Caco-2 (cell line): ENCODE results near the gene KIFBP. TPM values are rescaled to one million over a fixed set of nuclear protein-coding genes. Genes with fewer than 3 reads are reported as not detected.

Experiments
- BruUV-seq: library from RNA; stranded (reverse); fragments of 400-500 nt; replicated peaks from 2 replicates; lab custom pipeline; 2021; lab: Mats Ljungman, UMichigan
- CTCF ChIA-PET: fragments of 300-600 bp; sonication (Branson Sonifier 250); formaldehyde crosslinking; loops from one replicate; lab custom pipeline; 2022; ENCODE audit warnings: antibody characterized with exemption; lab: Charles Lee
- POLR2A ChIA-PET: fragments of 300-600 bp; sonication (Branson Sonifier 250); formaldehyde crosslinking; loops from one replicate; lab custom pipeline; 2022; ENCODE audit warnings: antibody characterized with exemption; lab: Charles Lee
- DNase-seq, 2 experiments: peaks; one replicate each; pipeline versions ENCODE4 v3.0.0 to v3.0.0-alpha.2; 2020 to 2022
- H3K27me3 ChIP-seq: replicated peaks from 2 replicates; pipeline ENCODE4 v1.6.0; 2011; ENCODE audit warnings: low read length; ENCODE audit not compliant: control insufficient read depth, insufficient read depth
- H3K36me3 ChIP-seq: 2 replicates; pipeline ENCODE4 v1.5.1; 2011; ENCODE audit warnings: low read length; ENCODE audit not compliant: control insufficient read depth, insufficient read depth
- H3K4me1 ChIP-seq: fragments of 250-450 bp; sonication (Bioruptor Pico); 2 replicates; pipeline ENCODE4 v1.5.1; 2020; ENCODE audit warnings: mild to moderate bottlenecking
- H3K4me3 ChIP-seq: 2 replicates; pipeline ENCODE4 v1.5.1; 2011; ENCODE audit warnings: low read depth, mild to moderate bottlenecking, control low read depth, low read length
- H3K9me3 ChIP-seq: fragments of 250-450 bp; sonication (Bioruptor Pico); 2 replicates; pipeline ENCODE4 v1.5.1; 2020; ENCODE audit warnings: mild to moderate bottlenecking, moderate library complexity
- H3K27ac Mint-ChIP-seq: one replicate; pipeline ENCODE4 v1.8.0; 2022; ENCODE audit warnings: mixed read lengths; ENCODE audit not compliant: unreplicated experiment
- H3K27me3 Mint-ChIP-seq: one replicate; pipeline ENCODE4 v1.8.0; 2022; ENCODE audit warnings: mixed read lengths; ENCODE audit not compliant: insufficient read depth, unreplicated experiment
- H3K36me3 Mint-ChIP-seq: one replicate; pipeline ENCODE4 v1.8.0; 2022; ENCODE audit warnings: mild to moderate bottlenecking, mixed read lengths; ENCODE audit not compliant: insufficient read depth, unreplicated experiment
- H3K4me1 Mint-ChIP-seq: one replicate; pipeline ENCODE4 v1.8.0; 2022; ENCODE audit warnings: low read depth, mixed read lengths; ENCODE audit not compliant: unreplicated experiment
- H3K4me3 Mint-ChIP-seq: one replicate; pipeline ENCODE4 v1.8.0; 2022; ENCODE audit warnings: mild to moderate bottlenecking, moderate library complexity, mixed read lengths; ENCODE audit not compliant: unreplicated experiment
- H3K9me3 Mint-ChIP-seq: one replicate; pipeline ENCODE4 v1.8.0; 2022; ENCODE audit warnings: mixed read lengths; ENCODE audit not compliant: unreplicated experiment
- intact Hi-C: fragments of 100-400 bp; cut with micrococcal nuclease; formaldehyde crosslinking; loops from one replicate; pipeline ENCODE4 v1.10.0; 2022; ENCODE audit not compliant: unreplicated experiment
- total RNA-seq: library from RNA; stranded (reverse); gene quantifications from 2 replicates; pipeline ENCODE4 v1.2.3, GENCODE V29; 2022
- TF ChIP-seq, protein P1 (sequence below), 2 experiments: fragments of 200-600 bp in 1 of 2; IDR thresholded peaks; 1 replicate in 1 of 2; 2 replicates in 1 of 2; pipeline versions ENCODE4 v1.5.1 to v1.8.0; 2011 to 2022; ENCODE audit warnings: antibody characterized with exemption in 1 of 2, control low read depth in 1 of 2, inconsistent platforms in 1 of 2, low read depth in 1 of 2, low read length in 1 of 2, mild to moderate bottlenecking in 1 of 2, moderate library complexity in 1 of 2; ENCODE audit not compliant: insufficient read depth in 1 of 2, severe bottlenecking in 1 of 2, unreplicated experiment in 1 of 2

KIFBP gene
- total RNA-seq, 1 experiment from 2014 or later, result 58.9 TPM

DNA sequence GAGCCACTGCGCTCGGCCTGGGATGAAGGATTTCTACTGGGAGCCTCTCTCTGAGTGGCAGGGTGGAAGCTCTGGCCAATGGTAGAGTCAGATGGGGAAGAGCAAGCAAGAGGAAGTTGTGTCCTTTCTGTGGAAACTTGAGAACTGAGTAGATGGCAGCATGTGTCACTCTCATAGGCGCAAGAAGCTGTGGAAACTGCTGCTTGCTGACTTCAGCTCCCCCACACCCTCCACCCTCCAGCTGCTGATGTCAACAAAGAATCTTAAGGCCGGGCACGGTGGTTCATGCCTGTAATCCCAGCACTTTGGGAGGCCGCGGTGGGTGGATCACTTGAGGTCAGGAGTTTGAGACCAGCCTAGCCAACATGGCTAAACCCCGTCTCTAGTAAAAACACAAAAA lies 59.5 kb downstream of the KIFBP start:
- no peak overlapping the region for H3K4me3 Mint-ChIP-seq
- H3K4me1 Mint-ChIP-seq, result no peaks in the 10 kb centered on the region
- H3K9me3 Mint-ChIP-seq, result no peaks in the 10 kb centered on the region
- BruUV-seq, result no TSS peak
- H3K36me3 Mint-ChIP-seq, result no peaks in the 10 kb centered on the region
- intact Hi-C loops, result no loop called here
- Histone ChIP-seq H3K36me3 (no peaks in the 10 kb centered on the region), H3K4me3 (no peak overlapping the region), H3K27me3 (no peaks in the 10 kb centered on the region), H3K9me3 (no peaks in the 10 kb centered on the region; the same call in 1 of the 2 replicates), H3K4me1 (no peaks in the 10 kb centered on the region)
- TF ChIP-seq, protein P1, sequence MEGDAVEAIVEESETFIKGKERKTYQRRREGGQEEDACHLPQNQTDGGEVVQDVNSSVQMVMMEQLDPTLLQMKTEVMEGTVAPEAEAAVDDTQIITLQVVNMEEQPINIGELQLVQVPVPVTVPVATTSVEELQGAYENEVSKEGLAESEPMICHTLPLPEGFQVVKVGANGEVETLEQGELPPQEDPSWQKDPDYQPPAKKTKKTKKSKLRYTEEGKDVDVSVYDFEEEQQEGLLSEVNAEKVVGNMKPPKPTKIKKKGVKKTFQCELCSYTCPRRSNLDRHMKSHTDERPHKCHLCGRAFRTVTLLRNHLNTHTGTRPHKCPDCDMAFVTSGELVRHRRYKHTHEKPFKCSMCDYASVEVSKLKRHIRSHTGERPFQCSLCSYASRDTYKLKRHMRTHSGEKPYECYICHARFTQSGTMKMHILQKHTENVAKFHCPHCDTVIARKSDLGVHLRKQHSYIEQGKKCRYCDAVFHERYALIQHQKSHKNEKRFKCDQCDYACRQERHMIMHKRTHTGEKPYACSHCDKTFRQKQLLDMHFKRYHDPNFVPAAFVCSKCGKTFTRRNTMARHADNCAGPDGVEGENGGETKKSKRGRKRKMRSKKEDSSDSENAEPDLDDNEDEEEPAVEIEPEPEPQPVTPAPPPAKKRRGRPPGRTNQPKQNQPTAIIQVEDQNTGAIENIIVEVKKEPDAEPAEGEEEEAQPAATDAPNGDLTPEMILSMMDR (IDR thresholded peaks at IDR 0.05; ENCODE audit: insufficient read depth in 1 of 2, low read depth in 1 of 2, low read length in 1 of 2, severe bottlenecking in 1 of 2, unreplicated experiment in 1 of 2), result no peak
- DNase-seq, result no peak
- H3K27ac Mint-ChIP-seq, result no peak overlapping the region
- H3K27me3 Mint-ChIP-seq, result peaks cover 11% of the 10 kb centered on the region
- POLR2A ChIA-PET, result no interaction called here
- CTCF ChIA-PET, result no interaction called here

DNA sequence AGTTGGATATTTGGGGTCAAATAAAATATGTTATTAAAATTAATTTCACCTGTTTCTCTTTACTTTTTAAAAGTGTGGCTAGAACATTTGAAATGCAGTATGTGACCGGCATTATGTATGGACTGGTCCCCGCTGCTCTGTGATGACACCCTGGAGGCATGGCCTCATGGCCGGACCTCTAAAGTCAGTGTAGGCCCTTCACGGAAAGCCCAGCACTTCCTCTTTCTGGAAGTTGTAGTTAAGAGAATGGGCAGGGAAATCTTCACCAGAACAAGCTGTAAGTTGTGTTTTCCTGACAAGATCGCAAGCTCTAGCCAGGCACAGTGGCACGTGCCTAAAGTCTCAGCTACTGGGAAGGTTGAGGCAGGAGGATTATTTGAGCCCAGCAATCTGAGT lies 61.0 kb downstream of the KIFBP start:
- Histone ChIP-seq H3K4me3 (no peak overlapping the region), H3K9me3 (no peaks in the 10 kb centered on the region; the same call in 1 of the 2 replicates), H3K36me3 (no peaks in the 10 kb centered on the region), H3K27me3 (no peaks in the 10 kb centered on the region), H3K4me1 (no peaks in the 10 kb centered on the region)
- POLR2A ChIA-PET, result no interaction called here
- Mint-ChIP-seq H3K9me3 (no peaks in the 10 kb centered on the region), H3K4me3 (no peak overlapping the region), H3K4me1 (no peaks in the 10 kb centered on the region), H3K36me3 (no peaks in the 10 kb centered on the region), H3K27me3 (peaks cover 11% of the 10 kb centered on the region), H3K27ac (no peak overlapping the region)
- no peak for DNase-seq
- CTCF ChIA-PET, result no interaction called here
- TF ChIP-seq, protein P1 (IDR thresholded peaks at IDR 0.05; ENCODE audit: insufficient read depth in 1 of 2, low read depth in 1 of 2, low read length in 1 of 2, severe bottlenecking in 1 of 2, unreplicated experiment in 1 of 2), result no peak
- BruUV-seq, result no TSS peak
- intact Hi-C loops, result no loop called here

DNA sequence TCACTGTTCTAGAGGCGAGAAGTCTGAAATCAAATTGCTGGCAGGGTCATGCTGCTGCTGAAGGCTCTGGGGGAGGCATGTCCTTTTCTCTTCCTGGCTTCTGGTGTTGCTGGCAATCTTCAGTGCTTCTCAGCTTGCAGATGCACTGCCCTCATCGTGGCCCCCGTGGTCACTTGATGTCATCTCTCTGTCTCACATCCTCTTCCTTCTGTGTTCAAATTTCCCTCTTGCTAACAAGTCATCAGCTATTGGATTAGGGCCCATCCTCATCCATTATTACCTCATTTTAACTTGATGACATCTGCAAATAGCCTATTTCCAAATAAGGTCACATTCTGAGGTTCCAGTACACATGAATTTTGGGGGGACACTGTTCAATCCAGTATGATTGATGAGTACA lies 62.7 kb downstream of the KIFBP start:
- no peak overlapping the region for H3K27ac Mint-ChIP-seq
- intact Hi-C loops, result no loop called here
- POLR2A ChIA-PET, result no interaction called here

More for the DNA sequence above, 62.7 kb downstream of the KIFBP start:
- Mint-ChIP-seq H3K36me3 (no peaks in the 10 kb centered on the region), H3K4me1 (no peaks in the 10 kb centered on the region), H3K9me3 (no peaks in the 10 kb centered on the region), H3K4me3 (no peak overlapping the region), H3K27me3 (peaks cover 11% of the 10 kb centered on the region)
- no peak for DNase-seq
- TF ChIP-seq, protein P1 (IDR thresholded peaks at IDR 0.05; ENCODE audit: insufficient read depth in 1 of 2, low read depth in 1 of 2, low read length in 1 of 2, severe bottlenecking in 1 of 2, unreplicated experiment in 1 of 2), result no peak
- H3K9me3 ChIP-seq, result no peaks in the 10 kb centered on the region; the same call in 1 of the 2 replicates
- no TSS peak for BruUV-seq
- no peak overlapping the region for H3K4me3 ChIP-seq
- H3K27me3 ChIP-seq, result no peaks in the 10 kb centered on the region
- H3K36me3 ChIP-seq, result no peaks in the 10 kb centered on the region
- no peaks in the 10 kb centered on the region for H3K4me1 ChIP-seq
- CTCF ChIA-PET, result no interaction called here
